ENCODE data around the gene POLR2F.

Gene POLR2F

DNA sequence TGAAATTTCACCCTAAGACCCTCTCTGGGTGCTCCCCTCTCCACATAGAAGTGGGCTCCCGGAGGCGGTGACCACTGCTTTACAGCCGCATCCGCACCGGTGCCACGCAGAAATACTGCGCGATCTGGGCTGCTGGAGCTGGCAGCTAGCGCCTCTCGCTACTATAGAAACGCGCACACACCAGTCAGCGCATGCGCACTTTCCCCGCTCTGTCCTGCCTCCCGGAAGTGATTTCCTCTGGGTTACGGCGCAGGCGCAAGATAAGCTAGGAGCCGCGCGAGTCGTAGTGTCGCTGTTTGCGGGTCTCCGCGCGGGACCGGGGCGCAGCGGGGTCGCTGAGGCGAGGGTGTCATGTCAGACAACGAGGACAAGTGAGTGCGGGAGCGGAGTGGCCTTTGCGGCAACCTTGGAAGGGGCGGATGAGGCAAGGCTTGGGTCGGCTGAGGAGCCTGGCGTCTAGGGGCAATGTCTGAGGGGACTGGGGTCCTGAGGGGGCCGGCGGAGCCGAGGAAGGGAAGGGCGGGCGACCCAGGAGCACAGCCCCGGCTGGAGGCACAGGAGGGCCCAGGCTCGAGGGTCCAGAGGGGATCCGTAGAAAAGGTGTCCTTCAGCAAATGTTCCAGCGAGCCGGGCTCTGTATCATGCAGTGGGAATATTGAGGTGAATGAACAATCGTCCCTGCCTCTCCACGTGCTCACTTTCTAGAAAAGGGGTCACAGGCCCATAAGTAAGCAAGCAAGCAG is at the start of gene POLR2F, which contains the start of gene C22orf23:
TSS of gene POLR2F (plus strand) at position 263 of the 743 bp plus-strand sequence. CDS start at position 352, 89 bp downstream.
TSS of gene C22orf23 (minus strand) at position 165 of the 743 bp plus-strand sequence. CDS start 452 bp downstream, outside the sequence.
- DNase-seq: peak; percentile 99

GRCh38 chr22:37904572-37905533 is 48.6 kb upstream of the POLR2F start:
- DNase-seq: peak; percentile 97

- DNase-seq: peak; percentile 83
Observed at GRCh38 chr22:37905534-37906363, 47.8 kb upstream of the POLR2F start, which contains the start of gene MICALL1. TSS of gene MICALL1 (plus strand) at chr22:37906297. CDS start at chr22:37906423, 126 bp downstream.

GRCh38 chr22:37906364-37907008 is 47.0 kb upstream of the POLR2F start:
- peak; percentile 31 for DNase-seq

GRCh38 chr22:37907036-37907954 is 46.2 kb upstream of the POLR2F start:
- DNase-seq: no peak

GRCh38 chr22:37909766-37910165 is 43.7 kb upstream of the POLR2F start:
- no peak for DNase-seq

DNA sequence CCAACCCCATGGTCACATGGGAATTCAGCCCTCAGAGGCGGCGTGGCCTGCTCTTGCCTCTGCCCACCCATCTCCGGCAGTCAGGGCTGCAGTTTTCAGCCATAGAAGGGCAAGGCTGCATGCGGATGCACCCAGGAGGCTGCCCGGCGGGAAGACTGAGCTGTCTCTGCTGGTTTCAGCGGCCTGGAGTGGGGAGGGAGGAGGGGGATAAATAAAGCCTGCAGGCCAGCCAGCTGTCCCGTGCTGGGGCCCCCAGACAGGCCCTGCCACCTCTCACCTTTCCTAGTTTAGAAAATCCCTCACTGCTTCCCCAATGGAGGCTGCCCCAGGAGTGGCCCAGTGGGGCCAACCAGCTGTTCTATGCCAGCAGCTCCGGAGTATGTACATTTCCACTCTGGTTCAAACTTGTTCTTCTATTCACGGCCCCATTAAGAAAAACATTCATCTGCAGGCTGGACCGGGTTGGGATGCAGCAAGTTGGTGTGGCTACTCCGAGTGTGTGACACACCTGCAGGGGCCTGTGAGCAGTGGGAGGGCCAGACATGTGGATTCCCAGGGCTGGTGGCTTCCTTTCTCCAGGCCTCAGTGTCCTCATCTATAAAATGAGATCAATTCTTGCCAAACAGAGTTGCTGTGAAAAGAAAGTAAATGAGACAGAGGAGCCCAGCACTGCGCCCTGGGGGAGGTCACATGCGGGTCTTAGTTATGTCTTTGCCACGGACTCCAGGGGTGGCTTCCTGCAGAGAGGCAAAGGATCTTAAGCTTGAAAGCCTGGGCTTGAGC is 42.4 kb upstream of the POLR2F start:
- DNase-seq: no peak

GRCh38 chr22:37911697-37912096 is 41.8 kb upstream of the POLR2F start:
- no peak for DNase-seq

DNA sequence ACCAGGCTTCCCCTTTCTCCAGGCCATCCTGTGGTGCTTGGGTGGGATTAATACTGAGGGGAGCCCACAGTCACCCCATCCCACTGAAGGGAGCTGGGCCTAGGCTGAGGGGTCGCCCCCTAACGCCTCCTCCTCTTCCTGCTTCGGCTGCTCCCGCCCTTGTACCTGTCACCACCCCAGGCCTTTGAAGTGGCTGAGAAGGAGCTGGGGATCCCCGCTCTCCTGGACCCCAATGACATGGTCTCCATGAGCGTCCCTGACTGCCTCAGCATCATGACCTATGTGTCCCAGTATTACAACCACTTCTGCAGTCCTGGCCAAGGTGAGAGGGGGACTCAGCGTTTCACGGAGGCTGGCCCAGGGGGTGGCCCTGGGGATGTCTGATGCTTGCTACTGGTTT is 41.3 kb upstream of the POLR2F start:
- DNase-seq: no peak

DNA sequence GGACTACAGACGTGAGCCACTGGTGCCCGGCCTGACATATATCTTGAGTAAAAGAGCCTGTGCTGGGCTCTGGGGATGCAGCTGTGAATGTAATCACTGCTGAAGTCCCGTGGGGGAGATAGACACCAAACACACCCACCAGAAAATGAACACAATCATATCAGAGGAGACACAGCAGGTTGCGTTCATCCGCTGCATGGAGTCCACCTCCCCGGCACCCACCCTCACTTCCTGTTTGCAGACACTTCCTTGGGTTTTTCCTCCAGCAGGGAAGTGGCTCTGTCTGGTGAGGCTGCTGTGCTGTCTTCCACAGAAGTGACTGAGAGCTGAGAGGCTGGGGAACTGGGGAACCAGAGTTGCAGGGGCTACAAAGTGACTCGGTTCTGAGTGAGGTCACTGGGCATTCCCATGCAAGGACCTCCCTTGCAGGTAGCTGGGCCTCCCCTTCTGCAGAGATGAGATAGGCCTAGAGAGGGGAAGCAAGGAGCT is 40.2 kb upstream of the POLR2F start:
- peak; percentile 8 for DNase-seq

GRCh38 chr22:37916311-37916710 is 37.2 kb upstream of the POLR2F start:
- DNase-seq: no peak

GRCh38 chr22:37917874-37918548 is 35.5 kb upstream of the POLR2F start:
- DNase-seq: no peak

GRCh38 chr22:37918580-37919270 is 34.8 kb upstream of the POLR2F start:
- DNase-seq: no peak

- peak; percentile 53 for DNase-seq
Observed at GRCh38 chr22:37920126-37920525, 33.4 kb upstream of the POLR2F start.

- no peak for DNase-seq
Observed at GRCh38 chr22:37922191-37922590, 31.3 kb upstream of the POLR2F start.

DNA sequence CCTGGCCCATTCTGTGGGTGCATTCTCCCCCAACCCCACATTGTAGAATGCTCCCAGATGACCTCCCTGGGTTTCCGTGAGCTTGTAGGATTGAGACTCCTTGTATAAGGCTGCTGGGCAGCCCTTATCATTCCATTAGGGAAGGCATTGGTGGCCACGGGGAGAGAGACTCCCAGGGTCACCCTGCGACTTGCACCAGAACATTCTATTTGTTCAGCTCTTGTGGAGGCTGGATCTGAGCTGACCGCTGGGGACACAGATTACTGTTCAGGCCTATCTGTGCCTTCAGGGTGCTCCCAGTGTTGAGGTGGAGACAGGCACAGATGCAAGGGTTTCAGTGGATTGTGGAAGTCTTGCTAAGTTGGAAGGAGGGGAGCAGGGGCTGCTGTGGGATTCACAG is 29.6 kb upstream of the POLR2F start:
- DNase-seq: no peak

GRCh38 chr22:37924386-37925065 is 29.0 kb upstream of the POLR2F start:
- no peak for DNase-seq

DNA sequence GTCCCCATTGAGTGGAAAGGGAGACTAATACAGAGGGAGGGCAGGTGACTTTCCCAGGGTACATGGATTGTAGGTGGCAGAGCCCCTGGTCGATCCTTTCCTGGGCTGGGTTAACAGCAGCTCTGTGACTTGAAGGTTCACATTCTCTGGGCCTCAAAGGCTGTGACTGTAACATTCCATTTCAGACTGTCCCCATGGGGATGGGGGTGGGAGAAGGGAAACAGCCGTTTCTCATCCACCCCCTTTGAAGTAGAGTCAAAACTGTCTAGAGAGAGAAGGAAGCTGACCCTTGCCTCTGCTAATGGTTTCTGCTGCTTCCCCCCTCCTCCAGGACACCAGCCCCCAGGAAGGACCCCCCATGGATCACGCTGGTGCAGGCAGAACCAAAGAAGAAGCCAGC is 28.2 kb upstream of the POLR2F start:
- no peak for DNase-seq
